Measurements from ENCODE around the gene USP24.
"Not testable (repeated sequence)": the region's sequence is repeated elsewhere in the genome, so short reads cannot be mapped to it uniquely, and the experiment has no call there.

The USP24 gene

DNA sequence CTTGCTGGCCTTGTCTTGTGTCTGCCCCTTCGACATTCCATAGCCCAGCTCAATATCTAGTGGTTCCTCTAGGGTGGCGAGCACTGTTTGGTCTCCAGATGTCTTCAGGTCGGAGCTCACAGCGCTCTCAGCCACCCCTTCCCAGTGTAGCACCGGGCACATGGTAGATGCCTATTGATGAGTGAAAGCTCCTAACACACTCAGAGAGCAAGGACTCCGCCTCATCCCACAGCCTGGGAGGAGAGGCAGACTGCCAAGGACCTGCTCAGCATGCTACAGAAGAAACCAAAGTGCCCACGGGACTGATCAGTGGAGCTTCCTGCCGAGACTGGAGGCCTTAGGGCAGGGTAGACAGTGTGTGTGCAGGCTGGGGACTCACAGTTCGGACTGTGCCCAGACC is 164.9 kb downstream of the USP24 start:
- no peak for DNase-seq

DNA sequence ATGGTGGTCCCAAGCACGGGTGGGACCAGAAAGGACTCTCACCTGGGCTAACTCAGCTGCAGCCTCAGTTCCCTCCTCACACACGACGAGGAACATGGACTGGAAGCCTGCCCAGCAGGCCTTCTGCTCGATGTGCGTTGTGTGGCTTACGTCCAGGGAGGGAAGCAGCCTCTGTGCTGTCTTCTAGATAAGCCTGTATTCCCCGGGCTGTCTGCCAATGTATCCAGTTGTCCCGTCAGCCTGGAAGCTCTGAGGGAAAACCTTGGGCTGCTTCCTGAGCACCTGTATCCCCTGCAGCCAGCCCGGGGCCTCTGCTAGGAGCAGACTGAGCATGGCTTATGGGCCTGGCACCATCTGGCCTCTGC is 165.3 kb downstream of the USP24 start:
- no peak for DNase-seq

- DNase-seq: no peak
Observed at GRCh38 chr1:55049271-55049913, 165.8 kb downstream of the USP24 start.

DNA sequence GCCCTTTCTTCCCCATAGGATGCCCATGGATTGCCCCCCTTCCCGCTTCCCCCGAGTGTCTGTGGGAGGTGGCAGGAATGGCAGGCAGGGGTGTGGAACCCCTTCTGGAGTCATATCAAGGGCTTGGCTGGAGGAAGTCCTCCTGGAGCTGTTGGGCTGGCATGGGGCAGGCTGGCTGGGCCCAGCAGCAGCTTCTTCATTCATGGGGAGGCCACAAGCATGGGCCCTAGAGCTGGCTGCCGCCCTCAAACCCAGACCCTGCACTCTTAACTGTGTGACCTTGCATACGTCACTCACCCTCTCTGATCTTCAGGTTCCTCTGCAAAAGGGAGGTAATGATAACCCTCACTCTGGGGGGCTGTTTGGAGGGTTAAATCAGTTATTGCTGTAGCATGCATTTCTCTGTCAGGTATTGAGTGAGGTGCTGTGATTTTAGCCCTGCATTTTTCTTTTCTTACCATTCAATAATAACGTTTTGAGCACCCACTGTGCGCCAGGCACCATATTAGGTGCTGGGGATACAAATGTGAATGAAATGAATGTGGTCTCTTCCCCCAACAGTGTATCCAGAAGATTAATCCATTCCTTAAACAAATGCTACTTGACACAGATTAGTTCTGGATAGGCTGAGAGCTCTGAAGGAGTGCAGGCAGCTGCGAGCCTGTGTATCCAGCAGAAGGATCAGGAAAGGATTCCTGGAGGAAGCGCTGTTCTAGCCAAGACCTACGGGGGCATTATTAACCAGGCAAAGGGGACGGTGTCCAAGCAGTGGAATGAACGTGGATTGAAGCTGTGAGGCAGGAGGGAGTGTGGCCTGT is 166.5 kb downstream of the USP24 start:
- DNase-seq: no peak

DNA sequence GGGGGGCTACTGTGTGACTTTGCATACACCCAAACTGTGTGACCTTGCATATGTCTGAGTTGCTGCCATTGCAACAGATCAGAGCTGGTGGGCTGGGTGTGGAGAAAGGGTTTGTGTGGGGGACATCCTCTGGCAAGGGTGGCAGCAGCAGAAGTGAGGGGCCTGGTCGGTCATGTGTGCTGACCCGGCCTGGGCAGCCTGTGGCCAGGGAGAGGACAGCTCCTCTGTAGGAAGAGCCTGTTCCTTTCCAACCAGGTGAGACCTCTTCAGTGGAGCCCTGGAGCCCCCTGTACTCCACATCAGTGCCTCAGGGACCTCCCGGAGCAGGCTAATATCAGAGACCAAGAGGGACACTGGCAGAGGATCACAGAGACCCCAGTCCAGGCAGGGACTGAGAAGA is 167.6 kb downstream of the USP24 start:
- DNase-seq: no peak

- DNase-seq: no peak
Observed at GRCh38 chr1:55046871-55047270, 168.3 kb downstream of the USP24 start.

DNA sequence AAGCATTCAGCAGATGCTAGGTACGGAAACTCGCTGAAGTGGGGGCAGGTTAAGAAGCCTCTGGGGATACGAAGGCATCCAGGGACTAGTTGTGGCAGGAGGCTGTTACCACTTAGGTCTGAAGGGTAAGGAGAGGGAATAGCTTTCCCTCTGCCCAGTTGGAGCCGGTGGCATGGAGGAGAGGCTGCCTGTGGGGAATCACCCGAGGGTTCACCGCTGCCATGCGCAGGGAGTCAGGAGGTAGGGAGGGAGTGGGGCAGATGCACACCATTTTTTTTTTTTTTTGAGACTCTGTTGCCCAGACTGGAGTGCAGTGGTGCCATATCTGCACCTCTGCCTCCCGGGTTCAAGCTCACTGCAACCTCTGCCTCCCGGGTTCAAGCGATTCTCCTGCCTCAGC is 169.7 kb downstream of the USP24 start:
- DNase-seq: no peak

- no peak for DNase-seq
Observed at GRCh38 chr1:55044617-55045397, 170.4 kb downstream of the USP24 start.

GRCh38 chr1:55043726-55044125 is 171.4 kb downstream of the USP24 start:
- DNase-seq: no peak

GRCh38 chr1:55043011-55043410 is 172.2 kb downstream of the USP24 start:
- DNase-seq: no peak

GRCh38 chr1:55041613-55042012 is 173.6 kb downstream of the USP24 start:
- no peak for DNase-seq

DNA sequence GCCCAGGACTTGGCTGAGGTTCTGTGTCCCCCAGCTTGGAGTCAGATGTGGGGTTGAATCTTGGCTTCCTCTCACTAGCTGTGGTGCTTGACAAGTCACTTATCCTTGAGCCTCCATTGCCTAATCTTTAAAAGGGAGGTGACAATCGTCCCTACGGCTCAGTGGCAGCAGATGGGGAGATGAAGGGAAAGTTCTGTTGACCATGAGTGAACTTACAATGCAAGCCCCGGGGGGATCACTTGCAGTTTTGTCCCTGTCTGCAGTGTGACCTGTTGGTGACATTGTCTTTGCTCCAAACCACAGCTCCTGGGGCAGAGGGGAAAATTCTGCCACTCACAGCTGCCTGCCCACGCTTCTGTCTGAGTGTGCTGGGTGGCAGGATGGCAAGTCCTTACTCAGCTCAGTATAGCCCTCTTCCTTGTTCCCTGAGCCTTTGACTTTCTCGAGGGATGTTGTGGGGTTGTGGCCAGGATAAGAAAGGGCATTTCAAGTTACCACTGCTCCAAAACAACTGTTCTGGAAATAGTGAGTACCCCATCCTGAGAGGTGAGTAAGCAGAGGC is 174.2 kb downstream of the USP24 start:
- DNase-seq: no peak

DNA sequence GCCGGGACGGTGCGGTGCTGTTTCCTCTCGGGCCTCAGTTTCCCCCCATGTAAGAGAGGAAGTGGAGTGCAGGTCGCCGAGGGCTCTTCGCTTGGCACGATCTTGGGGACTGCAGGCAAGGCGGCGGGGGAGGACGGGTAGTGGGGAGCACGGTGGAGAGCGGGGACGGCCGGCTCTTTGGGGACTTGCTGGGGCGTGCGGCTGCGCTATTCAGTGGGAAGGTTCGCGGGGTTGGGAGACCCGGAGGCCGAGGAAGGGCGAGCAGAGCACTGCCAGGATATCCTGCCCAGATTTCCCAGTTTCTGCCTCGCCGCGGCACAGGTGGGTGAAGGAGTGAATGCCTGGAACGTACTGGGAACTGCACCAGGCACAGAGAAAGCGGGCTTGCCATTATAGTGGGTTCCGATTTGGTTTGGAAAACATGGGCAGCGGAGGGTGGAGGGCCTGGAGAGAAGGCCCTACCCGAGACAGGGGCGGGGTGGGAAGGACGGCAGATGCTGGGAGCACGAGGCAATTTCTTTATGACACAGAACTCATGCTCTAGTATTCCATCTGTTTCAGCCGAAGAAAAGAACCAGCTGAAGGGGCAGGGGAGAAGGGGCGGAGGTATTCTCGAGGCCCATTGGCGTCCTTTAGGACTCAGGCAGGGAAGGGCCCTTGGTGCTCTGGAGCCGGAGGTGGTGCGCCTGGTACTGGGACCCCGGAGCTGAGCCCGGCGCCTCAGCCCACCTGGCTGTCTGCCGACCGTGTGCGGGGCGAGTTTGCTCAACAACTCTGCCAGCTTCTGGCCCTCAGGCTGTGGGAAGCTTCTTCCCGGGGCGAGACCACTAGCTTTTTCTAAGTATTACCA is 174.9 kb downstream of the USP24 start:
- DNase-seq: no peak

GRCh38 chr1:55039342-55040082 is 175.7 kb downstream of the USP24 start, which contains the start of gene PCSK9:
Gene PCSK9, plus strand, starts transcription at chr1:55039548. Its CDS starts 290 bp downstream, at chr1:55039838.
- no peak for DNase-seq

DNA sequence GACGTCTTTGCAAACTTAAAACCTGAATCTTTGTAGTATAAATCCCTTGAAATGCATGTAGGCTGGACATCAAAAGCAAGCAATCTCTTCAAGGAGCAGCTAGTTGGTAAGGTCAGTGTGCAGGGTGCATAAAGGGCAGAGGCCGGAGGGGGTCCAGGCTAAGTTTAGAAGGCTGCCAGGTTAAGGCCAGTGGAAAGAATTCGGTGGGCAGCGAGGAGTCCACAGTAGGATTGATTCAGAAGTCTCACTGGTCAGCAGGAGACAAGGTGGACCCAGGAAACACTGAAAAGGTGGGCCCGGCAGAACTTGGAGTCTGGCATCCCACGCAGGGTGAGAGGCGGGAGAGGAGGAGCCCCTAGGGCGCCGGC is 176.2 kb downstream of the USP24 start:
- DNase-seq: no peak

- no peak for DNase-seq
Observed at GRCh38 chr1:55038552-55038838, 176.7 kb downstream of the USP24 start.

DNA sequence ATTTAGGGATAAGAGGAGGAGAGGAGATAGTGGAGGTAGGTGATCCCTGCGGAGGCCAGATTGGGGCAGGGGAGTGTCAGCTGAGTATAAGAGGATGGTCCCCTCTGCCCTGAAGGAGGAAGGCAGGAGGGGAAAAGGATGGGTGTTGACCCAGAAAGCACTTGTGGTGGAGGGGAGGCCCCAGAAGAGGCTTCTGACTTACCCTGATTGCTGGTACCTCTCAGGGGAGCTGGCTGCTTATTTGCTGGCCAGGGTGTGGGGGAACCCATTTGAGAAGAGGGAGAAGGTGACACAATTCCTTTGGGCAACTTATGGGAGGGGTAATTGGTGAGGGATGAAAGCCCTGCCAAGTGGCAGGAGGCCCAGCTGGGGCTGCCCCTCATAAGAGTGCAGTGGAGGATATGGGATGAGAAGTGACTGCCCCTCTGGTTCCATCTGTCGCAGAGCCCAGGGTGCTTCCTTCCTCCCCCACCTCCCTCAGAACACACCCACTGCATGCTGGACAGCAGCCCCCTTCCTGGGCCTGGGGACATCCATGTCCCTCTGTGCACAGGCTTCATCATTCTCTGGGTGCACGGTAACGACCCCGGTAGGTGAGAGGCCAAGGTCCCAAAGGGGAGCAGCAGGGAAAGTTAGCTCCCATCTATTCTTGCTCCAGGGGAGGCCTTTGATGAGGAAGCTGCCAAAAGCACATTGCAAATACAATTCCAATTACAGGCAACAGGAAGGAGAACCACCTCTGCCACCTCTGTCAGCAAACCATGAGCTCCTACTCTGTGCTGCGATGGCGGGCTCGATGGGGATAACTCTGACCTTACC is 177.2 kb downstream of the USP24 start:
- no peak for DNase-seq

GRCh38 chr1:55035904-55036303 is 179.3 kb downstream of the USP24 start:
- DNase-seq: no peak

DNA sequence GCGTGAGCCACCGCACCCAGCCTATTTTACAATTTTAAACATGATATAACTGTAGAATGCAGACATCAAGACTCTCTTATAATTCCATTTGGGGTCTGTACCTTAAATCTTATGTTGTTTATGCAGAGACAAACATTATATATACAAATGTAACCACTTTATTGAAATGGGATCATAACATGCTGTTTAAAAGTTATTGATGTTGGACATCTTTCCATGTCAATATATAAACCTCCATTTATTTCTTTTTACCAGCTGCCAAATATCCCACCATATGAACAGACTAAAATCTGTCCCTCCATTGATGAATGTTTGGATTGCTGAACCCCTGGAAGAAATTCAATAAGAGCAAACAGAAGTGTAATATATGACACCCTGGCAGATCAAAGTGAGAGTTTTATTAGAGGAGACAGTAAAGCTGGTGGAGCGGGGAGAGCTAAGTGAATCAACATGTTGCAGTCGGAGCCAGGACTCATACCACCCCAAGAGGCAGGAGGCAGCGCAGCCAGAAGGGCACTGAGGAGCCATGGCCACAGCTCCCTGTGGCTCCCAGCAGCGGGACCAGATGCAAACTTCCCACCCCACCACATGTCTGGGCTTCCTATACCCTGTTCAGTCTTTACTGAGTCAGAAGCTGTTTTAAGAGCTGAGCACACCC is 180.6 kb downstream of the USP24 start:
- no peak for DNase-seq

DNA sequence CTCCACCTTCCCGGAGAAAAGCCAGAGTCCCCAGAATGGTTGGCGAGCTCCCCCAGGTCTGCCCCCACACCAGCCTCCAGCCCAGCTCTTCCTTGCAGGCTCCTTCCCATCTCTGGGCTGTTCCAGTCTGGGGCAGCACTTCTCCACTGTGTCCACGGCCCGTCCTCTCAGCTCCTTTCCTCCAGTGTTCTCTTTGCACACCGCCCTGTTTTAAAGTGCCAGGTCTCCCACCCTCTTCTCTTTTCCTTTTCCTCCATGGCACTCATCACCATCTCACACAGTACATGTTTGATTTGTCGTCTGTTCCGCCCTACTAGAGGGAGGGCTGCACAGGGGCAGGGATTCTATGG is 181.9 kb downstream of the USP24 start:
- no peak for DNase-seq

DNA sequence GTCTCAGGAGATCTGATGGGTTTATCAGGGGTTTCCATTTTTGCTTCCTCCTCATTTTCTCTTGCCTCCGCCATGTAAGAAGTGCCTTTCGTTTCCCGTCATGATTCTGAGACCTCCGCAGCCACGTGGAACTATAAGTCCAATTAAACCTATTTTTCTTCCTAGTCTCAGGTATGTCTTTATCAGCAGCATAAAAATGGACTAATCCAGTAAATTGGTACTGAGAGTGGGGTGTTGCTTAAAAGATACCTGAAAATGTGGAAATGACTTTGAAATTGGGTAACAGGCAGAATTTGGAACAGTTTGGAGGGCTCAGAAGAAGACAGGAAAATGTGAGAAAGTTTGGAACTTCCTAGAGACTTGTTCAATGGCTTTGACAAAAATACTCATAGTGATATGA is 184.1 kb downstream of the USP24 start:
- not testable (repeated sequence) for DNase-seq

Data from central memory CD4-positive, alpha-beta T cell (primary cell).